Uterus (tissue), 4 donors: ENCODE results near the gene SF3B6. TPM values are rescaled to one million over a fixed set of nuclear protein-coding genes. Genes with fewer than 3 reads are reported as not detected.

Experiments used
- DNase-seq, 2 donors: peaks; one replicate each; pipeline ENCODE4 v3.0.0-alpha.2; 2019 to 2020
- H3K27ac ChIP-seq, 2 donors: fragments of 200-600 bp; sonication (generic); 1 replicate in 1 of 2; 2 replicates in 1 of 2; pipeline ENCODE4 v1.5.1; 2016 to 2018
- H3K27me3 ChIP-seq, 2 donors: fragments of 200-600 bp; sonication (generic); one replicate each; pipeline ENCODE4 v1.5.1; 2018 to 2019; ENCODE audit warnings: control low read depth in 1 of 2
- H3K36me3 ChIP-seq, 2 donors: fragments of 200-600 bp; sonication (generic); one replicate each; pipeline ENCODE4 v1.5.1; 2019; ENCODE audit warnings: control low read depth in 1 of 2
- H3K4me1 ChIP-seq, 2 donors: fragments of 200-600 bp; sonication (generic); one replicate each; pipeline ENCODE4 v1.5.1; 2018 to 2019; ENCODE audit warnings: control low read depth in 1 of 2
- H3K4me3 ChIP-seq, 2 donors: fragments of 200-600 bp; sonication (generic); 1 replicate in 1 of 2; 2 replicates in 1 of 2; pipeline ENCODE4 v1.5.1; 2018 to 2019; ENCODE audit warnings: mild to moderate bottlenecking in 1 of 2
- H3K9me3 ChIP-seq, 2 donors: fragments of 200-600 bp; sonication (generic); one replicate each; pipeline ENCODE4 v1.5.1; 2019; ENCODE audit warnings: control low read depth in 1 of 2
- CTCF ChIP-seq, 4 experiments: fragments of 200-600 bp in 2 of 4; fragments of 450-650 bp in 2 of 4; sonication (generic) in 2 of 4; IDR thresholded peaks; one replicate each; pipeline ENCODE4 v1.5.1; 2016 to 2019; ENCODE audit warnings: antibody characterized with exemption in 4 of 4, mild to moderate bottlenecking in 2 of 4, moderate library complexity in 1 of 4
- POLR2A ChIP-seq, 2 donors: fragments of 450-650 bp; IDR thresholded peaks; one replicate each; pipeline ENCODE4 v1.6.1; 2016; ENCODE audit warnings: antibody characterized with exemption in 2 of 2, mild to moderate bottlenecking in 1 of 2, moderate library complexity in 1 of 2
- intact Hi-C: fragments of 100-400 bp; cut with DNase I; formaldehyde crosslinking; loops from one replicate; pipeline ENCODE4 v1.15.1; 2023; ENCODE audit warnings: low total_unique reads
- total RNA-seq, 4 donors: library from RNA; depleted of rRNA in 3 of 4; stranded (reverse); fragments of >200 nt in 3 of 4; gene quantifications; one replicate each; pipeline versions ENCODE4 v1.1.0 to v1.2.4, GENCODE V29; 2014 to 2023
- donor health status: DM: yes; HTN: yes; CAD: no.

SF3B6 gene
- total RNA-seq, 4 donors from 2014 or later = 55.0 to 99.0 (median 77.1) TPM

- DNase-seq = peak; percentile 66 to 69
- TF ChIP-seq CTCF (IDR thresholded peaks at IDR 0.05) (peak in 1 of 4 experiments; percentile 10), POLR2A (IDR thresholded peaks at IDR 0.05) (peak in 1 of 2 donors; percentile 43)
These were observed 26.6 kb downstream of the SF3B6 start, which contains the start of gene FKBP1B for GRCh38 chr2:24049485-24050021. TSS of gene FKBP1B (plus strand) at chr2:24049741. CDS start at chr2:24049850, 109 bp downstream.

DNA sequence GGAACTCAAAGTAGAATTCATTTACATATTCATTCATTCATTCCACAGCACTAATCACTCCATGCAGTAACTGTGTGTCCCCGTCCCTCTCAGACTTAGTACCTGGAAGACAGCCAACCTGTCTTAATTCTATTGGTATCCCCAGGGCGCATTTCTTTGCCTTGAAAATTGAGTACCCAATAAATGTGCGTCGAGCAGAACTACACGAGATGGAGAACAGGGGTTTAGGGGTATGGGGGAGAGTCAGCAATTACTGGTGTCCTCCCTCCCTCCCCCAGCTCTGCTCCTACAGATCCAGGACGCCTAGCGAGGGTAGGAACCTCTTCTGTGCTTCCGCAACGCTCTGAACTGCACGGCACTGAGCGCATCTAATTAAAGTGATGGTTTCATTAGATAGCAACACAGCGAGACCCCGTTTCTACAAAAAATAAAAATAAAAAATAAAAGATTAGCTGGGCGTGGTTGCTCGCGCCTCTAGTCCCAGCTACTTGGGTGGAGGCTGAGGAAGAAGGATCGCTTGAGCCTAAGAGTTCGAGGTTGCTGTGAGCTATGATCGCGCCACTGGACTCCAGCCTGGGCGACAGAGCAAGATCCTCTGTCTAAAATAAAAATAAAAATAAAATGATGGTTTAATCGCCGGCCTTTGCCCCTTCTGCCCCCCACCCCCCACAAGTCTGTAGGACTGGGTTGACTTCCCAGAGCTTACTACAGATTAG, 27.2 kb downstream of the SF3B6 start:
- Histone ChIP-seq H3K27me3 (no peaks in the 10 kb centered on the region), H3K27ac (peak overlapping the region; percentile 75 to 81), H3K9me3 (no peaks in the 10 kb centered on the region), H3K4me3 (peak overlapping the region; percentile 57 to 91), H3K36me3 (no peaks in the 10 kb centered on the region), H3K4me1 (peaks cover 0 to 3% of the 10 kb centered on the region in 2 donors)
- TF ChIP-seq CTCF (IDR thresholded peaks at IDR 0.05) (no peak), POLR2A (IDR thresholded peaks at IDR 0.05) (no peak)
- intact Hi-C loops = no loop called here
- DNase-seq = no peak

More at GRCh38 chr2:24049485-24050021, 26.6 kb downstream of the SF3B6 start, which contains the start of gene FKBP1B:
- intact Hi-C loops = no loop called here
- H3K27ac ChIP-seq = peak within 1 kb of the TSS; percentile 75 to 81
- H3K27me3 ChIP-seq = no peaks in the 10 kb centered on the region
- H3K36me3 ChIP-seq = no peaks in the 10 kb centered on the region
- peak within 1 kb of the TSS; percentile 57 to 91 for H3K4me3 ChIP-seq
- no peaks in the 10 kb centered on the region for H3K9me3 ChIP-seq
- peaks cover 0 to 3% of the 10 kb centered on the region in 2 donors for H3K4me1 ChIP-seq

DNA sequence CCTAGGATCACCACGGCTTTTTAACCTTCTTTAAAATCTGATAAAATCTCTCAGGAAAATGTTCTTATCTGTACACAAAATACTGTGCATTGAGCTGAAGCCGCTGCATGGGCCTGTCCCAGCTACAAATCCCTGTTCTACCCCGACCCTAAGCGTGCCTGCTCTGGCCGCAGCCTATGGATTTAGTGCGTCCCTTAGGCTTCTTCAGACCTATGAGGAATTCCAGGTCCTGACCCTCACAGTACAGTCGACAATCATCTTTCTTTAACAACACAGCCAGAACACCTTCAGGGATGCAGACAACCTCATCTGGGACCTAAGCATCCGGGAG, 28.5 kb downstream of the SF3B6 start:
- Histone ChIP-seq H3K9me3 (no peaks in the 10 kb centered on the region), H3K27ac (peak overlapping the region in 1 of 2 donors; percentile 75), H3K4me3 (peak overlapping the region; percentile 8 to 87), H3K27me3 (no peaks in the 10 kb centered on the region), H3K4me1 (peaks cover 0 to 3% of the 10 kb centered on the region in 2 donors), H3K36me3 (no peaks in the 10 kb centered on the region)
- intact Hi-C loops = no loop called here
- TF ChIP-seq CTCF (IDR thresholded peaks at IDR 0.05) = no peak
- no peak for TF ChIP-seq POLR2A (IDR thresholded peaks at IDR 0.05)
- DNase-seq = no peak

- DNase-seq = peak; percentile 92 to 98
- H3K4me1 ChIP-seq = peaks cover 0 to 3% of the 10 kb centered on the region in 2 donors
- no peaks in the 10 kb centered on the region for H3K27me3 ChIP-seq
- no peaks in the 10 kb centered on the region for H3K9me3 ChIP-seq
- intact Hi-C loops = no loop called here
- no peak for TF ChIP-seq CTCF (IDR thresholded peaks at IDR 0.05)
- TF ChIP-seq POLR2A (IDR thresholded peaks at IDR 0.05) = peak; percentile 56 to 75
- H3K27ac ChIP-seq = peak within 1 kb of the TSS; percentile 75 to 78
- H3K4me3 ChIP-seq = peak within 1 kb of the TSS; percentile 63 to 87
- no peaks in the 10 kb centered on the region for H3K36me3 ChIP-seq
These were observed 29.0 kb downstream of the SF3B6 start, which contains the start of gene WDCP for GRCh38 chr2:24046930-24047702. TSS of gene WDCP (minus strand) at chr2:24047391. CDS start at chr2:24039494, 7,897 bp downstream.
